Bronchial epithelial cell (primary cell): ENCODE results near the gene PDGFC. TPM values are rescaled to one million over a fixed set of nuclear protein-coding genes. Genes with fewer than 3 reads are reported as not detected.

Source experiments
- DNase-seq: peaks from one replicate; pipeline ENCODE4 v3.0.0-alpha.2; 2010; ENCODE audit warnings: low read depth
- FAIRE-seq: peaks from 2 replicates; lab custom pipeline; 2011; peaks lifted over from hg19 to GRCh38; lab: Jason Lieb, UNC
- H3K27me3 ChIP-seq: 2 replicates; pipeline ENCODE4 v1.5.1; 2011; ENCODE audit warnings: low read length; ENCODE audit not compliant: control insufficient read depth, insufficient read depth
- H3K36me3 ChIP-seq: 2 replicates; pipeline ENCODE4 v1.5.1; 2011; ENCODE audit warnings: low read length; ENCODE audit not compliant: control insufficient read depth, insufficient read depth
- H3K4me3 ChIP-seq: 2 replicates; pipeline ENCODE4 v1.5.1; 2011; ENCODE audit warnings: mild to moderate bottlenecking, low read depth, low read length, control low read depth
- total RNA-seq: library from RNA; depleted of rRNA; stranded (reverse); fragments of >200 nt; gene quantifications from 2 replicates; pipeline ENCODE4 v1.2.1, GENCODE V29; 2014
- TF ChIP-seq, protein P1 (sequence below): IDR thresholded peaks from 2 replicates; pipeline ENCODE4 v1.5.1; 2011; ENCODE audit warnings: mild to moderate bottlenecking, moderate library complexity, low read length, control low read depth, inconsistent platforms; ENCODE audit not compliant: insufficient read depth, severe bottlenecking

The PDGFC gene
- total RNA-seq, 1 donor from 2014 or later = 38.7 TPM

GRCh38 chr4:156779774-156780173 lies 191.8 kb downstream of the PDGFC start:
- DNase-seq = peak; percentile 85
- no peak for FAIRE-seq
- H3K27me3 ChIP-seq = no peaks in the 10 kb centered on the region
- TF ChIP-seq, protein P1, sequence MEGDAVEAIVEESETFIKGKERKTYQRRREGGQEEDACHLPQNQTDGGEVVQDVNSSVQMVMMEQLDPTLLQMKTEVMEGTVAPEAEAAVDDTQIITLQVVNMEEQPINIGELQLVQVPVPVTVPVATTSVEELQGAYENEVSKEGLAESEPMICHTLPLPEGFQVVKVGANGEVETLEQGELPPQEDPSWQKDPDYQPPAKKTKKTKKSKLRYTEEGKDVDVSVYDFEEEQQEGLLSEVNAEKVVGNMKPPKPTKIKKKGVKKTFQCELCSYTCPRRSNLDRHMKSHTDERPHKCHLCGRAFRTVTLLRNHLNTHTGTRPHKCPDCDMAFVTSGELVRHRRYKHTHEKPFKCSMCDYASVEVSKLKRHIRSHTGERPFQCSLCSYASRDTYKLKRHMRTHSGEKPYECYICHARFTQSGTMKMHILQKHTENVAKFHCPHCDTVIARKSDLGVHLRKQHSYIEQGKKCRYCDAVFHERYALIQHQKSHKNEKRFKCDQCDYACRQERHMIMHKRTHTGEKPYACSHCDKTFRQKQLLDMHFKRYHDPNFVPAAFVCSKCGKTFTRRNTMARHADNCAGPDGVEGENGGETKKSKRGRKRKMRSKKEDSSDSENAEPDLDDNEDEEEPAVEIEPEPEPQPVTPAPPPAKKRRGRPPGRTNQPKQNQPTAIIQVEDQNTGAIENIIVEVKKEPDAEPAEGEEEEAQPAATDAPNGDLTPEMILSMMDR = no peak
- no peaks in the 10 kb centered on the region for H3K36me3 ChIP-seq
- no peak overlapping the region for H3K4me3 ChIP-seq

DNA sequence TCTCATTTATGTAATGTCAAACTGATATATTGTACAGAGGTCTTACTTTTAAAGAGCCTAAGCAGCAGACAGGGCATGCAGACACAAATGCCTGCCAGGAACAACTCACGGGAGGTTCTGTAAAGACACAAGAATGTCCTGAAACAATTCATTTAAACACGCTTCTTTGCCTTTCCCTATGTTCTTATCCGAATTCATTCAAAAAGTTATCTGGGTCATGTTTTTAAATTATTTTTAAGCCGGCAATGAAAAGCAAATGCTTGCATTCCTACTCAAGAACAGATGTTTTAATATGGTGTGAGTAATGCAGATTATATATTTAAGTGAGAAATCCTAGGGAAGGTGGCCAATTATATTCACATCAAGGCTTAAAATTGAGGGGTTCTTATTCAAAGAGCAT lies 192.6 kb downstream of the PDGFC start:
- Histone ChIP-seq H3K36me3 (no peaks in the 10 kb centered on the region), H3K4me3 (no peak overlapping the region), H3K27me3 (no peaks in the 10 kb centered on the region)
- TF ChIP-seq, protein P1 = no peak
- FAIRE-seq (no peak), DNase-seq (no peak)

DNA sequence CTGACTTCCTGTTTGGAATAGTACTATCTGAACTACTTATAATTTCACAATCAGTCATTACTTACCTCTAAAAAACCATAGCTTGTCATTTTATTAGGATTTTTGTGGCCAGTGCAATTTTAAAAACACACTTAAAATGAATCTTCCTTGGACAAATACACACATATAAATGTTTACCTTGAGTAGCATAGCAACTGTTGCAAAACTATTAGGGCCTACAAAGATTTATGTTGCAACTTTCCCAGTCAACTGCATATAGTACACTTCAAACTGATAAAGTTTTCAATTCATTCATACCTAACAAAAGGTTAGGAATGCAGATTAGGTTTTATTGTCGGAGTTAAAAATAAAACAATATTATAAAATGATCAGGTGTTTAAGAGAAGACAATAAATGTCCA lies 193.0 kb downstream of the PDGFC start:
- Histone ChIP-seq H3K36me3 (no peaks in the 10 kb centered on the region), H3K4me3 (no peak overlapping the region), H3K27me3 (no peaks in the 10 kb centered on the region)
- FAIRE-seq (no peak), DNase-seq (peak; percentile 82)
- TF ChIP-seq, protein P1 = no peak

DNA sequence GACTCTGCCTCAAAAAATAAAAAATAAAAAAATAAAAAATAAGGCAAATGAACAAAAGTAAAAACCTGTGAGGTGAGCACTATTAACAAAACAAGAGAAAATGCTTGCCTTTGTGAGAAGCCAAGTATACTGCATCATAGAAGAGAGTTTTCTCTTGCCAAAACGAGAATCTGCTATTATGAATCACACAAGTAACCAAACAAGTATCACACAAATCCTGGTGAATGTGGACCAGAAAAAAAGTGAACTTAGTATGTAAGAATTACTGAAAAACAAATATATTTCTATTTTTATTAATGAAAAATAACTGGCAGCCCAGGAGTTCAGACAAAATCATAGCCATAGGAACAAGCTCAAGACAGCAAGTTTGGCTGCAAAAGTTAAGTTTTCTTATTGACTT lies 193.5 kb downstream of the PDGFC start:
- Histone ChIP-seq H3K36me3 (no peaks in the 10 kb centered on the region), H3K27me3 (no peaks in the 10 kb centered on the region), H3K4me3 (no peak overlapping the region)
- FAIRE-seq (no peak), DNase-seq (peak; percentile 63)
- TF ChIP-seq, protein P1 = no peak

- DNase-seq (no peak), FAIRE-seq (no peak)
- no peaks in the 10 kb centered on the region for H3K27me3 ChIP-seq
- no peaks in the 10 kb centered on the region for H3K36me3 ChIP-seq
- no peak overlapping the region for H3K4me3 ChIP-seq
- TF ChIP-seq, protein P1 = no peak
Observed at GRCh38 chr4:156775813-156776212, 195.8 kb downstream of the PDGFC start.

DNA sequence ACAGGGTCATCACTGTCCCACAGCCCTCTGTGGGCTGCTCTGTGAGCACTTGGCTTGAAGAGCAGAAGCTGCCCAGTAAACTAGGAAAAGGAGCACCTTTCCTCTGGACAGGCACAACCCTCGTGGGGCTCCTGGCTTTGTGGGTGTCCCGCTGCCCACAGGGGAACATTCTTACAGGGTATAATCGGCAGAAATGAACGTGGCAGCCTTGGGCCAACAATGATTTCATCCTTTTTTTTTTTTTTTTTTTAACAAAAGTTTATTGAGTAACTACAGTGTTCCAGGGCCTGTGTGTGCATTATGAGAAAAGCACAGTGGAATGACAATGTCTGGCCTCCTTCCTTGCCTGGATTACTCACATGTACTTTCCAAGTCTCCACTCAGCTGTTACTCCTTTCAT lies 197.2 kb downstream of the PDGFC start:
- DNase-seq (peak; percentile 94), FAIRE-seq (no peak)
- H3K36me3 ChIP-seq = no peaks in the 10 kb centered on the region
- no peaks in the 10 kb centered on the region for H3K27me3 ChIP-seq
- TF ChIP-seq, protein P1 = no peak
- no peak overlapping the region for H3K4me3 ChIP-seq
